Stimulated activated CD8-positive, alpha-beta memory T cell treated with anti-CD3 and anti-CD28 coated beads, Interleukin-4, amount 100 ng/mL, for 1 hour (primary cell): ENCODE measurements around the gene CD53.
"Not testable (repeated sequence)": the region's sequence is repeated elsewhere in the genome, so short reads cannot be mapped to it uniquely, and the experiment has no call there.

Experiments used
- DNase-seq, 2 donors: peaks; one replicate each; pipeline ENCODE4 v3.0.0-alpha.2; 2020; ENCODE audit warnings: low read depth in 2 of 2, low spot score in 1 of 2

CD53 gene

DNA sequence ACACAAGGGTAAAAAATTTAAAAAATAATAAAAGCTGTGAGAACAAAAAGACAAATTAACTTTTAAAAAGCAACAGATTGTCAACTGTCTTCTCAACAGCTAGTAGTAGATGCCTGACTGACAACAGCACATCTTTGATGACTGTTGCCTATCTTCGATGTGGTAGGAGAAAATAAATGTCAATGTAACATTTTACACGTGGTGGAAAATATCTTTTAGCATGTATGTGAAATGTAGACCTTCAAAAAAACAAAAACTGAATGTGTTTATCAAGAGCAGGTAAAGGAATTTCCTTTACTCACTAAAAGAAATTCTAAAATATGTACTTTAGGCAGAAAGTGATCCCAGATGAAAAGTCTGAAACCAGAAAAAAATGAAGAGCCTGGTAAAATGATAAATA, 42.9 kb downstream of the CD53 start:
- no peak for DNase-seq

DNA sequence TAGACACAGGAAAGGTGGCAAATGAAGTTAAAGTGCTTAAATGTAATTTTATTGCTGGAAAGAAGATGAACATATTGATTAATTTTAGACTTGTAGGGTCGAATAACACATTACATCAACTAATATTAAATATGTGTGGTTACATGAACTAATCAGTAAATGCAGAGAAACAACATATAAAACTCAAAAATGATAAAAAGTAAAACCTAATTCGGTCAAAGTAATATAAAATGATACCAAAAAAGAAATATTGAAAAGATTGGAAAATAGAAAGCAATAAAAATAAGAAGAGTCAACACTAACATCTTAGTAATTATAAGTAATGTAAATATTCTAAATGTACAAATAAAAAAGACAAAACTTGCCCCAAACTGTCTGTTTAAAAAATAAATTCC, 43.3 kb downstream of the CD53 start:
- no peak for DNase-seq

DNA sequence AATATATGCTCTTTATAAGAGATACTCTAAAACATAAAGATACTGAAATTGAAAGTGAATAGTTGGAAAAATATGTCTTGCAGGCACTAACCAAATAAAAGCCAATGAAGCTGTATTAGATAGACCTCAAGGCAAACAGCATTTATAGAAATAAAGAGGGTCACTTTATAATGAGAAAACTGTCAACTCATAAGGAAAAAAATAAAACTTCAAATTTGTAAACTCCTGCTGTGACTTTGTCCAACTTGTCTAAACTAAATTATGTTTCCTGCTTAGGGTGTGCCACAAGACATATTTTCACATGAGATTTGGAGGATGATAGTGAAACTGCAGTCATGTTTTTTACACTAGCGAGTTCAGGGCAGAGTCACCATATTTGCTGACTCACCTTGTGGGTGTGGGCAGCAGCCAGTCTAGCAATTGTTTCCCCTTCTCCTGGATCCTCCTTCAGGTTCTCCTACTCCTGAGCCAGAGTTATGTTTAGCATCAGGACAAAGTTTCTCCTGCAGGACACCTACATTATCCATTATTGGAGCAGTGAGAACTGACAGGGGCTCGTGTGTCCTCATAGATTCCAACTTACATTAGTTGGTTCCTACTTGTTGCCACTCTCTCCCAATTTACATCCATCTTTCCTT, 43.8 kb downstream of the CD53 start:
- DNase-seq, result no peak

DNA sequence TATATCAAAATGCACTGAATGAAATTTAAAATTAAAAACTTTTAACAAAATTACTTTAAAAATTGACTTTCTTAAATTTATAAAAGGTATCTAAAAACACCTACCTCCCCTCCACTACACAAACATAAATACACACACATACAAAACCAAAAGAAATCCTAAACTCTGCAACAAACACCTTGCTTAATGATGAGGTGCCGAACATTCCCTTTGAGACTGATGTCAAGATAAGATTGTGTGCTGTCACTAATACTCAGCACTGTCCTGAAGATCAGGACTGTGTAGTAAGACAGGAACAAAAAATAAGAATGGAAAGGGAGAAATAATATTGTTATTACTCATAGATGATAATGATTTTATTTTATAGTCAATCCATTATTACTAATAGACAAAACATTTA, 45.1 kb downstream of the CD53 start:
- no peak for DNase-seq

DNA sequence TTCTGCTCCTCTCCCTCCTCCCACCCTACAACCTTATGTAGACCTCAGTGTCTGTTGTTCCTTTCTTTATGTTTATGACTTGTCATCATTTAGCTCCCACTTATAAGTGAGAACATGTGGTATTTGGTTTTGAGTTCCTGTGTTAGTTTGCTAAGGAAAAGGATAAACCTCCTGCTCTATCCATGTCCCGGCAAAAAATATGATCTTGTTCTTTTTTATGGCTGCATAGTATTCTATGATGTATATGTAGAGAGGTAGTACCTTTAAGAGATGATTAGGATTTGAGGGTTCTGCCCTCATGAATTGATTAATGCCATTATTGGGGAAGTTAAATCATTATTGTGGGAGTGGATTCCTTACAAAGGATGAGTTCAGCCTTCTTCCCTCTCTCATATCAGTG, 49.0 kb downstream of the CD53 start:
- no peak for DNase-seq

DNA sequence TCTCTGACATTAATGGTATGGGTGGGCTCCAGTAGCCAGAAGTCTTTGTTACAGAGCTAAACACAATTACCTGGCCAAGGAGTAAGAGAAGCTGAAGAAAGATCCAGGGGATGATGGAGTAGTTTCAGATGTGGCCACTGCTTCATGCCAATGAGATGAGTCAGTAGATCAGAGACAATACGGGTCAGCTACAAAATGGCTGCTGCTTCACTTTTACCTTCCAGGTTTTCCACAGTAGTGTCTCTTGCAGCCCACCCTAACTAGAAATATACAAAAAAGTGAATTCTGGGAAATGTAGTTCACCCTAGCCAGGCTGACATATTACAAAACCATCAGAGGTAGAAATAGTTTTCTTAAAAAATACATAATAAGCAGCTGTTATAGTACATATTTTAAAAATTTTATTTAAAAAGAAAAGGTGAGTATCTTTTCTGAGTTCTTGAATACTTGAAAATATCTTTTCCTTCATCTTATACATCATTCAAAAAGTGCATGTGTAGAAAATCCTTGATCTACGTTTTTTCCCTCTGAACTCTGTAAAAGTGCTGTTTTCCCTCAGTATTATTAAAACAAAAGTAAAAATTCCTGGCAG, 54.6 kb downstream of the CD53 start:
- DNase-seq, result no peak

DNA sequence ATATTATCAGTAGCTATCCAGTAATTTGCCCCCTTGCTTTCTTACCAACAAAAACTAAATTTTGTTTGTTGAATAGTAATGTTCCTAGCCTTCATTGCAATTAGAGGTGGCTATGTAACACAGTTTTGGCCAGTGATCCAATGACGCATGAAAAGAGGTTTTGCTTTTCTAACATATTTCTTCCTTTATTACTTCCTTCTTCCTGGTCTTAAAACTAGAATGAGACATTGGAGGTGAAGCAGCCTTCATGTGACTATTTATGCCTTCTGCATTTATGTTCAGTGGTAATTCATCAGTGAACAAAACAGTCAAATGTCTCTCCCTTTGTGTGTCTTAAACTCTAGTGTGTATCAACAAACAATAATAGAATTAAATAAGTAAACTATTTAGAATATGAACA, 55.2 kb downstream of the CD53 start:
- no peak for DNase-seq

DNA sequence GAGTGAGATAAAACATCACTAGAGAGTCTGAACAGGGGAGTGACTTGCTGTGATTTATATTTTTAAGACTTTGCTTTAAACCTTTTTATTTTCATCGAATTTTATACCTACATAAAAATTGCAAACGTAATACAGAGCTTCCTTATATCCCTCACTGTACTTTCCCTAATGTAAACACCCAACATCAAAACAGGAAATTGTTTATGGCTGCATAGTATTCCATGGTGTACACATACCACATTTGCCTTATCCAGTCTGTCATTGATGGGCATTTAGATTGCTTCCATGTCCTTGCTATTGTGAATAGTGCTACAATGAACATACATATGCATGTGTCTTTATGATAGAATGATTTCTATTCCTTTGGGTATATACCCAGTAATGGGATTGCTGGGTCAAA, 56.0 kb downstream of the CD53 start:
- no peak for DNase-seq

DNA sequence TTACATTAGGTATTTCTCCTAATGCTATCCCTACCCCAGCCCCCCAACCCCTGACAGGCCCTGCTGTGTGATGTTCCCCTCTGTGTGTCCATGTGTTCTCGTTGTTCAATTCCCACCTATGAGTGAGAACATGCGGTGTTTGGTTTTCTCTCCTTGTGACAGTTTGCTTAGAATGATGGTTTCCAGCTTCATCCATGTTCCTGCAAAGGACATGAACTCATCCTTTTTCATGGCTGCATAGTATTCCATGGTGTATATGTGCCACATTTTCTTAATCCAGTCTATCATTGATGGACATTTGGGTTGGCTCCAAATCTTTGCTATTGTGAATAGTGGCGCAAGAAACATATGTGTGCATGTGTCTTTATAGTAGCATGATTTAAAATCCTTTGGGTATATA, 58.1 kb downstream of the CD53 start:
- not testable (repeated sequence) for DNase-seq

DNA sequence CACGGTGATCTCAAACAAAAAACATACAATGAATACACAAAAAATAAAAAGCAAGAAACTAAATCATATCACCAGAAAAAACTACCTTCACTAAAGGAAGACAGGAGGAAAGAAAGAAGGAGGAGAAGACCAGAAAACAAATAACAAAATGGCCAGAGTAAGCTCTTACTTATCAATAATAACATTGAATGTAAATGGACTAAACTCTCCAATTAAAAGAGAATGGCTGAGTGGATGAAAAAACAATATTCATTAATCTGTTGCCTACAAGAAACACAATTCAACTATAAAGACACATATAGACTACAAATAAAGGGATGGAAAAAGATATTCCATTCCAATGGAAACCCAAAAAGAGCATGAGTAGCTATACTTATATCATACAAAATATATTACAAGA, 63.6 kb downstream of the CD53 start:
- no peak for DNase-seq

DNA sequence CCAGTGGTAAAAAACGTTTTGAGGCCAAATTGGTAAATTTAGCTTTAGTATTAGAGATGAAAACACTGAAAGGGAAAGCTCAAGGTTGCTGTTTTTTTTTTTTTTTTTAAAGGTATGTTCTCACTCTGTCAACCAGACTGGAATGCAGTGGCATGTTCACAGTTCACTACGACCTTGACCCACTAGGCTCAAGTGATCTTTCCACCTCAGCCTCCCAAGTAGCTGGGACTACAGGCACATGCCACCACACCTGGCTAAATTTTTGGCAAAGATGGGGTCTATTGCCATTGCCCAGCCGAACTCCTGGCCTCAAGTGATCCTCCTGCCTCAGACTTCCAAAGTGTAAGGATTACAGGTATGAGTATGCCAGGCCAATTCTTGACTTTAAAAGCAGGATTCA, 71.9 kb downstream of the CD53 start:
- no peak for DNase-seq

DNA sequence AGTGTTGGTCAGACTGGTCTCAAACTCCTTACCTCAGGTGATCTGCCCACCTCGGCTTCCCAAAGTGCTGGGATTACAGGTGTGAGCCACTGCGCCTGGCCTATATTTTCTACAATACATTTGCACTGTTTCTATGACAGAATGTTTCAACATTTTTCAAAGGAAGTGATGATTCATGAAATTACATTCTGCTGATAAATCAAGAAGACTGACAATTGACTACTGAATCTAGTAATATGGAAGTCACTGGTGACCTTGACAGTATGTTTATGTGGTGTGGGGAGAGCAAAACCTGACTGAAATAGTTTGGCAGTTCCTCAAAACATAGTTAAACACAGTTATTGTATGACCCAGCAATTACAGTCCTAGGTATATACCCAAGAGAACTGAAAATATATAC, 72.7 kb downstream of the CD53 start:
- DNase-seq, result no peak

DNA sequence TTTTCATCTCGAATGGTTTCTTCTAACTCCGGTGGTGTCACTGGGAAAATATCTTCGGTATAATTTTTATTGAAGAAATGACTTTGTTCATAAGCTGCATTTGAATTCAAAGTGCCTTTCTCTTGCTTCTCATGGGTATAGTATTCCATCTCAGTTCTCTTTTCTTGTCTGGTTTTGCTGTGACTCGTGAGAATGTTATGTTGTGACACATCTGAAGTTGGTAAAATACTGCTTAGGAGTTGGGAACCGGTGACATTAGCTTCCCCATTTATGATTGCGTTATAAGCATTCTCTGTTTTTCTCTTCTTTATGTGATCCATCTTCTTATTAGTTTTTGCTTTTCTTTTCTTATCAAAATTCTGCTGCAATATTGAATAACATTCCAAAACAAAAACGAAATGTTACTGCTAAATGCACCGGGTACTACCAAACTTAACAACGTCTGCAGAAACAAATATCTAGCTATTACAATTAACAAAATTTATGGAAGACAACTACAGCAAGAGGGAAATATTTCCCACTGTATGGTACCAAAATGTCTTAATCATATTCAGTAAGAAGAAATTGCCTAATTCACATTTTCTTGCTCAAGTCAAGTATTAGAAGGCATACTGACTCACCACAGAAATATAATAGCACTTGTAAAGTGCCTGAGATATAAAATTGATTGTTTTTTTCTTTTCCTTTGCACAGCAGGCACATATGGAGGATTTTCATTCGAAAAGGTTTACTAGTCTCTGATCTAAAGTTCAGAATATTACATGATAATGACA, 75.3 kb downstream of the CD53 start:
- DNase-seq, result no peak
